Fibroblast of skin of left biceps (primary cell): Measurements from ENCODE around the gene EXT2.

Experiments
- DNase-seq, 2 experiments: peaks; one replicate each; pipeline ENCODE4 v3.0.0-alpha.2; 2013; ENCODE audit warnings: low read depth in 2 of 2

EXT2 gene

DNA sequence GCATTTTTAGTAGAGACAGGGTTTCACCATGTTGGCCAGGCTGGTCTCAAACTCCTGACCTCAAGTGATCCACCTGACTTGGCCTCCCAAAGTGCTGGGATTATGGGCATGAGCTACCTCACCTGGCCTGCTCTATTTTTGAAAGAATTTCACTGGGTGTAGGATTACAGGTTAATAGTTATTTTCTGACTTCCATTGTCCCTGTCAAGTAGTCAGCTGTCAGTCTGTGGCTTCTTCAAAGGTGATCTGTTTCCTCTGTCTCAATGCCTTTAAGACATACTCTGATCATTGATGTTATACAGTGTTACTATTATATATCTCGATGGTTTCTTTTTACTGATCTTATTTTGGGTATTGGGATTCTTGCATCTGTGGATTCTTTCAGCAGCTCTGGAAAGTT, 10.1 kb upstream of the EXT2 start:
- DNase-seq = no peak

DNA sequence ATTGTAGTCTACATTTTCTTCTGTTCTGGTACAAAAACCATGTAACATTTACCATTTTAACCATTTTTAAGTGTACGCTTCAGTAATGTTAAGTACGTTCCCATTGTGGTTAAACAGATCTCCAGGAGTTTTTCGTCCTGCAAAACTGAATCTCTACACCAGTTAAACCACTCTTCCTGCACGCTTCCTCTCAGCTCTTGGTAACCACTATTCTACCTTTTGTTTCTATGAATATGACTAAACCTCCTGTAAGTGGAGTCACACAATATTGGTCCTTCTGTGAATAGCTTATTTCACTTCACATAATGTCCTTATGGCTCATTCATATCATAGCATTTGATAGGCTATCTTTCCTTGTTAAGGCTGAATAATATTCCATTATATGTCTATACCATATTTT, 7.1 kb upstream of the EXT2 start:
- no peak for DNase-seq

DNA sequence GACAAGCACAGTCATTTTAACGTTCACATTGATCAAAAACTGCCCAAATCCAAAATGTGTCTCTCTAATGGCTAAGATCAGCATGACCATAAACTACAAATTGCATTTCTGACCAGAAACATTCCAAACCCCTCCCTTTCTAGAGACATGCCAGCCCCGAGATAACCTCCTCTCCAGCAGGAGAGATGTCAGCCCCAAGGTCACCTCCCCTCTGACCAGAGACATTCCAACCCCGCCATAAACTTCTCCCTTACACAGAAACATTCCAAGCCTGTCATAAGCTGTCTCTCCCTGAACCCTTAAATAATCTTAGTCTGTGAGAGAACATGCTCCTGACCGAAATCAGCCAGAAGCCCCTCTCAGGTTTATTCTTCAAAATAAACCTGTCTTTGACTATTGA, 6.6 kb upstream of the EXT2 start:
- DNase-seq = no peak

DNA sequence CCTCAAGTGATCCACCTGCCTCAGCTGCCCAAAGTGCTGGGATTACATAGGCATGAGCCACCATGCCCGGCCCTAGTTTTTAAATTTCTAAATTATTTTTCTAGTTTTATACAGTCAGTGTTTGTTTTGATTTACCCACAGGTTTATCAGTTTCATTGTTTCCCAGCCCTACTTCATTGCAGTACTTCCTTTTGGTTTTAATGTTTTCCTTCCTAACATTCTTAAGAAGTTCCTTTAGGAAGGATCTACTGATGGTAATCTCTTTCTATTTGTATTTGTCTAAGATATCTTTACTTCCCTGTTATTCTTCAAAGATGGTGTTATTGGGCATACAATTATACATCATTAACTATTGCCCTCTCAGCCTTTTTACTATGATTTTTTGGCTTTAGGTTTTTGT, 4.9 kb upstream of the EXT2 start:
- no peak for DNase-seq

DNA sequence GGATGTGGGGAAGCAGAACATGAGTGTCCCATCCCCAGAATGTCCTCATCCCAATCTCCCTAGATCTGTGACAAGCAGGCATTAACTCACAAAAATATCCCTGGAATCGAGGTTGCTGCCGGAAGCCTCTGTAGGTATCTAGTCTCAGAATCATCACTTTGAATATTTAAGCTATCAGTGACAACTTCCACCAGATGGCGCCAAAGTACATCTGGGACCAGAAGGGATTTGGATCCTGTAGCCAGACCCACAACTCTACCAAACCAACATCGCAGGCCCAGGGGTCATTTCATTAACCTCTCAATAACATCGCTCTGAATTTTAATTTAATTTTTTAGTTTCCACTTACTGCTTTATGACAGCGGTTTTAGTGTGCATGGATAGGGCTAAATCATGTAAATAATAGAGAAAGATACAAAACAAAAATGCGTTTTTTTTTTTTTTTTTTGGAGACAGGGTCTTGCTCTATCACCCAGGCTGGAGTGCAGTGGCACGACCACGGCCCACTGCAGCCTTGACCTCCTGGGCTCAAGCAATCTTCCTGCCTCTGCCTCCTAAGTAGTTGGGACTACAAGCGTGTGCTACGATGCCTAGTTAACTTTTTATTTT, 1.1 kb upstream of the EXT2 start:
- DNase-seq = peak; percentile 33 to 40

DNA sequence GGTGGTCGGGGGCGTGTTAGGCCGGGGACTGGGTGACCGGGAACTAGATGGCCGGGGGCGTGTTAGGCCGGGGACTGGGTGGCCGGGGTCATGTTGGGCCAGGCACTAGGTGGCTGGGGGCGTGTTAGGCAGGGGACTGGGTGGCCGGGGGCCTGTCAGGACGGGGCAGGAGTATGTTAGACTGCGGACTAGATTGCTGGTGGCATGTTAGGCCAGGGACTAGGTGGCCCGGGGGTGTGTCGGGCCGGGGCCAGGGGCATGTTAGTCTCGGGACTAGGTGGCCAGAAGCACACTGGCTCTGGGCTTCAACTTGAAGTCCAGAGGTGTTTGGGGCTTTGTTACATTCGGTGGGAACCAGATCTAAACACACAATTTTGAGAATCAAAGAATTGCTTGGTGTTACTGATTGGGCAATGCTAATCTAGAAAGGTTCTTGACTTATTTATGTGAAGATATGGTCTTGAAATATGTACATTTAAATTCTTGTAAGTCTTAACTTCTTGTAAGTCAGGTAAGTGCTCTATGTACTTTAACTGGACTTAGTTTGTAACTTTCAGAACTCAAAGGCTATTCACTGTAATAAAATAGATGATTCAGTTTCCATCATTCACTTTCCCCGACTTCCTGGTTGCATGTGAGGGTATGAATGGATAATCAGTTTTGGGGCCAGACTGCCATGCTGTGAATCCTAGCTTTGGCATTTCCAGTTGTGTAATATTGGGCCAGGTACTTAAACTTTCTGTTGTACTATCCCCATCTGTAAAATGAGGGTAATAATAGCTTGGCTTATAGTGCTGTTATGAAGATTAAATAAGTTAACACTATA, 1.1 kb downstream of the EXT2 start:
- no peak for DNase-seq

DNA sequence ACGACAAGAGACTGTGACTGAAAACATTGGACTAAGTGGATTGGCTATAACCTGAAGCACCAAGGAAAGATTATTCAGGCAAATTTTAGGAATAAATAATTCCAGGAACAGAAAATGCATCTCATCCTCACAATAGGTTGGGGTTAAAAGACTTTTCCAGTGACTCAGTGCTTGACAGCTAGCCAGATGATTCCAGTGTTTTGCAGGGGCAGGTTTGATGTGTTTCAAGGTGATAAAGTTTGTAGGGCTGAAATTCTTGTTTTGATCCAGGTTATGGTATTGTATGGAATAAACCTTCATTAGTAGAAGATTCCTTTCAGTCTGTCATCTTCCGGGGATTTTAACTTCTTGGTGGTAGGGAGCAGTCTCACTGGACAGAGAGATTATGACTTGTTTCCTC, 2.3 kb downstream of the EXT2 start:
- DNase-seq = no peak

DNA sequence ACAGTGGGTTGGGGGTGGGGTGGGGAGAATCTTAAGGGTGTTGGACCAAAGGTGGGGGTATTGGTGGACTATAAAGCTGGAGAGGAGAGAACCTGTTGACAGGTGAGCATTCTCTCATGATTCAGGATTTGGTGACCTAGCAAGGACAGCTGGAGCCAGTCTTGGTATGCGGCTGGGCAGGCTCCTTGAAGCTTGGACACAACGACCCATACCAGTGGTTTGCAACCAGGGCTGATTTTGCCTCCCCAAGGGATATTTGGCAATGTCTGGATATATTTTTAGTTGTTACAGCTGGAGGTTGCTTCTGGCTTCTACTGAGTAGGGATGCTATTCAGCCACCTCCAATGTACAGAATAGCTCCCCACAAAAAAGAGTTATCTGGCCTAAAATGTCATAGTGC, 5.6 kb downstream of the EXT2 start:
- no peak for DNase-seq

DNA sequence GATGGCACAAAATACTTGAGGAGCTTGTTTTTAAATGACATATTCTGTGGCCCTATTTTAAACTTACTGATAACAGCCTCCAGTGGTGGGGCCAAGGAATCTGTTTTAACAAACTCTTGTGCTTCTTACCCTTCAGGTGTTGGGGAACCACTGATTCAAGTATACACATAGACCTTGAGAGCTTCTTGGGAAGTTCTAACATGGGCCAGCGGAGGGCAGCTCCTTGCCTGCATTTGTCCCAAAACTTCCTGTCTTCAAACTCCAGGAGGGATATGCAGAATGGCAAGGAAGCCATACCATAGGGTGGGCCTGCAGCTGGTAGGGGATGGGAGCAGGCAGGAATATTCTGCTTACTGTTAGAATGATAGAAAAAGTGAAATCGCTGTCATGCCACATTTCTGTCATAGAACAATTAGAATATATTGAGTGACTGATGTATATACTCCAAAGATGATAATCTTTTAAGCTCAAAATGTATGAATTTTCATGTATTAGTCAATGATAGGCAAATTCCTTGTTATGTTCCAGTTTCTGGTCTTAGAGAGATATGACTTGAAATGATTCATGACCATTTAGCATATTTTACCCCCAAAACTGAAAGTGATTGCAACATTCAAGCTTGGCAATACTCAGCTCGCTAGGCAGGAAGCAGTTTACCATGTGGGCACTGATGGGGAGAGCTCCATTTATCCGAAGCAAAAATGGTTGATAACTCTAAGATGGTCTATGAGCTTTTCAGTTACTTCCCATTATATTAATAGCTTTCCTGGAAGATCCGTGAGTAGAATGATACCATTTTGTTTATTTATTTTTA, 9.2 kb downstream of the EXT2 start:
- no peak for DNase-seq

DNA sequence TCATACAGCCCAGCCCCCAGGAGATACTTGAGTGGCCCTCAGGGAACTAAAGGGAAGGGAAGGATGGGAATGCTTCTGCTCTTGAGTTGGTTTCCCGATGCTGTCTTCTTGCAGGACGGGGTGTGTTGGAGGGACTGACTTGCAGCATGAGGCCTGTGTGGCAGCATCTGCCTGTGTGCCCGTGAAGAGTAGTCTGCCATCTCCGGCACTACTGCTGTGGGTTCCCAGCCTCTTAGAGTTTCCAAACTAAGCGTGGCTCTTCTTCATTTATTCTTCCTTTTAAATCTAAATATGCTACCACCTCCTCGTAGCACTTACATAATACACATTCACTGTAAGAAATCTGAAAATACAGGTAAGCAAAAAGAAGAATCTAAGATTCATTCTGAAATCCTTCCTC, 12.8 kb downstream of the EXT2 start:
- no peak for DNase-seq

DNA sequence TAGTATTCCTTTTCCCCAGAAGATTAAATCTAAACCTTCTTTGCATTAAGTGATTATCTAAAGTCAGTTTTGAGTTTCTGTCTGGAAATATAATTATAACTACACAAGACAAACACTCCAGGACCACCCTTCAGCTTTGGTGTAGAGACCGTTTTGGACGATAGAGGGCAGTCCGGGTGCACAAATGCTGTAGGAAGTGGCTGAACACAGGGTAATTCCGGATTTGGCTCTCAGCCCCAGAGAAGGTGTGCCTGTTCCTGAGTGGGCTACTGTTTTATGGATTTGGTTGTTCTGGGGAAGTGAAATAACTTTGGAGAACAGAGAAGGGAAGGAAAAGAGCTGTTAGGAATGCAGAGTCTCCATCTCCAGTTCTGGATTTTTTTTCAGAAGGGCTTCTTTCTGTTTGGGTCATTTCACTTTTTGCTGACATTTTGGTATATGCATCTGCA, 14.8 kb downstream of the EXT2 start:
- DNase-seq = no peak

DNA sequence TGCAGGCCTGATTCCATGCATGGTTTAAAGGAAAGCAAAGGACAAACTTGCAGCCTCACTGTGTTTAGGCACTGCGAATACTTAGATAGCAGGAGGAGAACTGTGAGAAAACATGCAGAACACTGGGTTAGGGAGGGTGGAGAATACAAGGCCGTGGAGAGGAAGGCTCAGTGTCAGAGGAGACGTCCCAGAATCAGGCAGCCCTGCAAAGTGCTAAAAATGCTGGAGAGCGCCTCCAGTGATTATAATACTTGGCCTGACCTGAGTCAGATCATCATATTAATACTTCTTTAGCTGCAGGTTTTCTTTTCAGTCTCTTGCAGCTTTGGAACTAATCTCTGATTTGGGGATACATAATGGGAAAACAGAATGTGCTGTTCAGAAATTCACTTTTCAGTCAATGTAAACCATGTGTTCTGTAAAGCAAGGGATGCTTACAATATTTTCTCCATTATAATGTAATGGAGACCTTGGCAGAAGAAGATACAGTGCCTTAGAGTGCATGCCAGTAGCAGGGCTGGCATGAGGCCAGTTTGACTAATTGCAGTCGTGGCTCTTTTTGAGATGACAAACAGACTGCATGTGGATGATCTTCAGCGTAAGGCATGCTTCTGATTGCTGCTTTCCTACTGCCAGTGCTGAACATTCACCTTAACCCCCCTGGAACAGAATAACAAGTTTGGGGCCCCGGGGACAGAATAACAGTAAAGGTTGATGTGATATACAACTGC, 16.8 kb downstream of the EXT2 start:
- DNase-seq = peak; percentile 31

DNA sequence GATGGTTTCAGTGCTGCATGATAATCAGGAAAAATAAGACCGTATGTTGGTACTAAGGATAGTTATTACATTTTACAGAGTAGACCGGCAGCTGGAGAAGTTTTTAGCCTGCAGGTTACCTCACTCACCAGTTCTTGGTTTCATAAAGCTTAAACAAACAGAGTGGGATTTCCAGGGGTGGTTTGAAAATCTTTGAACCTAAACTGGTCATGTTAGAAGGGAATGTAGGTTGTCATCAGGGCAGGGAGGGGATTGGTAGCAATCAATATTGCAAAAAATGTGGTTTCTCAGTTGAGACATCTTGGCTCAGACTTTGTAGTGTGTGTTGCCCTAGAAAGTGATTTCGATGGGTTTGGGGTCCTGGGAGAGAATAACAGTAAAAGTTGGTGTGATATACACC, 17.5 kb downstream of the EXT2 start:
- no peak for DNase-seq

DNA sequence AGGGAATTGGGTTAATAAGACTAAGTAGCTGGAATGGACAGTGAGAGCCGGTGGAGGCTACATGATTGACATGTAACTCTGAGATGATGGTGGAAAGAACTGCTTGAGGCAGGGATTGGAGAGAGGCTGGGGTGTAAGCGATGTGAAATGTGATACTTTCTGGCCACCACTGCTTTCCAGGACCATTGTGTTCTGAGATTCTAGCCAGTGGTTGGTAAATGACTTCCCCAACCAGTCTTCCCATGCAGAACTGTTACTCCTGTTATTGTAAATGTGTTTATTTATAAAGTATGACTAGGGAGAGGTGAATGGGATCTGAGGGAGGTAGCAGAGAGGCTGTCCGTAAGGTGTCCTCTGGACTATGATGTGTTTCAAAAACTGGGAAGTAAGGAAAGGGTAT, 18.1 kb downstream of the EXT2 start:
- DNase-seq = no peak

DNA sequence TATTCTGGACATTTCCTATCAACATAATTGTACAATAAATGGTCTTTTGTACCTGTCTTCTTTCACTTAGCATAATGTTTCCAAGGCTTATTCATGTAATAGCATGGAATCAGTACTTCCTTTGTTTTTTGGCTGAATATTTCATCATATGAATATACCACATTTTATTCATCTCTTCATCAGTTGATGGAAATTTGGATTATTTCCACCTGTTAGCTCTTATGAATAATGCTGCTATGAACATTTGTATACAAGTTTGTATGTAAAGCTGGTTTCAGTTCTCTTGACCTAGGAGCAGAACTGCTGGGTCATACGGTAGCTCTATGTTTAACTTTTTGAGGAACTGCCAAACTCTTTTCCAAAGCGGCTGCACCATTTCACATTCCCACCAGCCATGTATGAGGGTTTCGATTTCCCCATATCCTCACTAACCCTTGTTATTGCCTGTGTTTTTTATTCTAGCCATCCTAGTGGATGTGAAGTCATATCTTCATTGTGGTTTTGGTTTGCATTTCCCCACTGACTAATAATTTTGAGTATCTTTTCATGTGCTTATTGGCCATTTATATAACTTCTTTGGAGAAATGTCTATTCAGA, 20.9 kb downstream of the EXT2 start:
- DNase-seq = no peak

DNA sequence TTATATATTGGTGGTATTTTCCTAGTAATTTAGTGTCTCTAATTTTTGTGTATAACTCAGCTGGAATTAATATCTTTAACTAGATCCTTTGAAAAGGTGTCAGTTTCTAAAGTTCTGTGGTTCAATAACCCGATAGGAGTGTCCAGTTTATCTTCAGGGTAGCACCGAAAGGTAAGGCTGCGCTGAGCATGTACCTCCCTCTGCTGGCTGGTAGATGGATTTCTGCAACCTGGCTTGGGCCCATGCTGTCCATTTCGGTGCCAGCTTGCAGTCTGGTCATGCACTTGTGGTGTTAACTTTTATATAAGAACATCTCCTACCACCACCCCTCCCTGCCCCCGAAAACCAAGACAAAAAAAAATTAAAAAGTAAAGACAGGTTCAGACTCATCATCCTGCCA, 24.7 kb downstream of the EXT2 start:
- no peak for DNase-seq

DNA sequence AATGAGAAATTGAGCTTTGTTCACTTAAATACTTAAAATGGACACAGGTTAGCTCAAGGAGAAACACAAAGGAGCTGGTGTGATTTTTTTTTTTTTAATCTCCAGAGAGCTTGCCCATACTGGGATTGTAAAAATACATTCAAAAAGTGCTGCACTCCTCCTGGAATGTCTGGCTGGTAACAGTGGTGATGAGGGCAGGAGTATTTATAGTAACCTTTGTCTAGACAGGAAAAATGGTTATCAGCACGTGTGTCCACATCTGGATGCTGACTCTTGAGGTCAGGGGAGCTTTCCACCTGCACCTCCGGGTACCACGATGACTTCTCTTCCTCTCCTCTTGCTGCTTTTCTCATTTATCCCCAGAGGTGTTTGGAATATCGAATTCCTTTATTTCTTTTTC, 30.1 kb downstream of the EXT2 start:
- DNase-seq = no peak

DNA sequence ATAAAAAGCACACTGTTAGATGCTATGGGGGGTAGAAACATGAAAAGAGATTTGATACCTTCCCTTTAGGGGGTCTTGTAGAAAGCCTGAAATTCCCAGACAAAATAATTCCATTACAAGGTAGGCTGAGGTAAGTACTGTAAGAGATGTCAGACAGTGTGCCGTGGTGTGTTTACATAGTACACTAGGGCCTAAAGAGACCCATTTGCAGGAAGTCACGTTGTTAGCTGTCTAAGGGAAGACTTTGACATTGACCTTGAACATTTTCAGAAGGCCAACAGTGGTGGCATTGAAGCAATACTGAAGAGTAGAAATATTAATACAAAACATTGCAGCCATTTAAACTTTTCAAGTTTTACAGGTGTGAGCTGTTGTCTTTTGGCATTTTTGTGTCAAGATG, 30.8 kb downstream of the EXT2 start:
- DNase-seq = no peak

DNA sequence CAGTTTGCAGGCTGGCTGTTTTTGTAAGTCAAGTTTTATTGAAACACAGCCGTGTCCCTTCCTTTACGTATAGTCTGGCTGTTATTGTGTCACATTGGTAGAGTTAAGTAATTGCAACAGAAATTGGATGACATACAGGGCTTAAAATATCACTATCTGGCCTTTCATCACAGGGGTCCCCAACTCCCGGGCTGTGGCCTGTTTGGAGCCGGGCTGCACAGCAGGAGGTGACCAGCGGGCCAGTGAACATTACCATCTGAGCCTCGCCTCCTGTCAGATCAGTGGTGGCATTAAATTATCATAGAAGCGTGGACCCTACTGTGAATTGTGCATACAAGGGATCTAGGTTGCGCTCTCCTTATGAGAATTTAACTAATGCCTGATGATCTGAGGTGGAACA, 31.7 kb downstream of the EXT2 start:
- DNase-seq = no peak

DNA sequence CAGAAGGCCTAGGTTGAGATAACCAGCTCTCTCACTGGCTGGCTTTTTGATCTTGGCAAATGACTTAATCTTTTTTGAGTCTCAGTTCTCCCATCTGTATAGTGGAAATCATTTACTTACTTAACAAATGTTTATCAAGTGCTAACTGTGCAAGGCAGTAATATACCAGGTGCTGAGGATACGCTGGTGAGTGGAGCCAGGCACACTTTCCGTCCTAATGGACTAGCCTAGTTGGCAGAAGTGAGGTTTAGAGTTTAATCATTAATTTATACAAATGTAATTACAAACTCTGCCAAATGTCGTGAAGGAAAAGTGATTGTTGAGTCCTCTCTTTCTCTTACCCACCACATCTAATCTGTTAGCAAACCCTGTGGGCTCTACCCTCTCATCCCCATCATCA, 33.3 kb downstream of the EXT2 start:
- no peak for DNase-seq

DNA sequence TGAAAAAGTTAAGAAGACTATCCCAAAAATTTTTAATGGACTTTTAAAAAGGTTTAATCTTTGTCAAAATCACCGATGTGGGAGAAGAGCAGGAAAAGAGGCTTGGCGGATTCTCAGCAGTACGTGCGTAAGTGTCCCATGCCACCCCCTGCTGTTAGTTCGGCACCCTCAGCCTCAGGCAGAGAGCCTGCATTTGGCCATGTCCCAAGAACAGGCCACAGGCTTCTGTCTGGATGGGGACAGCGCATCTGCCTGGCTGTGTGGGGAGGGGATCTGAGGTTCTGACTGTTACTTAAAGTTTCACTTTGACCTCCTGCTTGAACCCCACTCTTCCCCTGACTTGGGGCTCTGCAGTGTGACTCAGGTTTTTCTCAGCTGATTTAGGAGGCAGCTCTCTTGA, 35.3 kb downstream of the EXT2 start:
- no peak for DNase-seq
